Hair follicular keratinocyte (primary cell): Measurements from ENCODE around the gene AP3B2. TPM values are rescaled to one million over a fixed set of nuclear protein-coding genes. Genes with fewer than 3 reads are reported as not detected.

Source experiments
- total RNA-seq: library from RNA; depleted of rRNA; stranded (reverse); fragments of >200 nt; gene quantifications from 2 replicates; pipeline ENCODE4 v1.2.3, GENCODE V29; 2015

The AP3B2 gene, protein sequence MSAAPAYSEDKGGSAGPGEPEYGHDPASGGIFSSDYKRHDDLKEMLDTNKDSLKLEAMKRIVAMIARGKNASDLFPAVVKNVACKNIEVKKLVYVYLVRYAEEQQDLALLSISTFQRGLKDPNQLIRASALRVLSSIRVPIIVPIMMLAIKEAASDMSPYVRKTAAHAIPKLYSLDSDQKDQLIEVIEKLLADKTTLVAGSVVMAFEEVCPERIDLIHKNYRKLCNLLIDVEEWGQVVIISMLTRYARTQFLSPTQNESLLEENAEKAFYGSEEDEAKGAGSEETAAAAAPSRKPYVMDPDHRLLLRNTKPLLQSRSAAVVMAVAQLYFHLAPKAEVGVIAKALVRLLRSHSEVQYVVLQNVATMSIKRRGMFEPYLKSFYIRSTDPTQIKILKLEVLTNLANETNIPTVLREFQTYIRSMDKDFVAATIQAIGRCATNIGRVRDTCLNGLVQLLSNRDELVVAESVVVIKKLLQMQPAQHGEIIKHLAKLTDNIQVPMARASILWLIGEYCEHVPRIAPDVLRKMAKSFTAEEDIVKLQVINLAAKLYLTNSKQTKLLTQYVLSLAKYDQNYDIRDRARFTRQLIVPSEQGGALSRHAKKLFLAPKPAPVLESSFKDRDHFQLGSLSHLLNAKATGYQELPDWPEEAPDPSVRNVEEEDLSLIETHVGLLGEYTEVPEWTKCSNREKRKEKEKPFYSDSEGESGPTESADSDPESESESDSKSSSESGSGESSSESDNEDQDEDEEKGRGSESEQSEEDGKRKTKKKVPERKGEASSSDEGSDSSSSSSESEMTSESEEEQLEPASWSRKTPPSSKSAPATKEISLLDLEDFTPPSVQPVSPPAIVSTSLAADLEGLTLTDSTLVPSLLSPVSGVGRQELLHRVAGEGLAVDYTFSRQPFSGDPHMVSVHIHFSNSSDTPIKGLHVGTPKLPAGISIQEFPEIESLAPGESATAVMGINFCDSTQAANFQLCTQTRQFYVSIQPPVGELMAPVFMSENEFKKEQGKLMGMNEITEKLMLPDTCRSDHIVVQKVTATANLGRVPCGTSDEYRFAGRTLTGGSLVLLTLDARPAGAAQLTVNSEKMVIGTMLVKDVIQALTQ
- total RNA-seq, result 0.78 and 1.2 TPM in 2 replicates

DNA sequence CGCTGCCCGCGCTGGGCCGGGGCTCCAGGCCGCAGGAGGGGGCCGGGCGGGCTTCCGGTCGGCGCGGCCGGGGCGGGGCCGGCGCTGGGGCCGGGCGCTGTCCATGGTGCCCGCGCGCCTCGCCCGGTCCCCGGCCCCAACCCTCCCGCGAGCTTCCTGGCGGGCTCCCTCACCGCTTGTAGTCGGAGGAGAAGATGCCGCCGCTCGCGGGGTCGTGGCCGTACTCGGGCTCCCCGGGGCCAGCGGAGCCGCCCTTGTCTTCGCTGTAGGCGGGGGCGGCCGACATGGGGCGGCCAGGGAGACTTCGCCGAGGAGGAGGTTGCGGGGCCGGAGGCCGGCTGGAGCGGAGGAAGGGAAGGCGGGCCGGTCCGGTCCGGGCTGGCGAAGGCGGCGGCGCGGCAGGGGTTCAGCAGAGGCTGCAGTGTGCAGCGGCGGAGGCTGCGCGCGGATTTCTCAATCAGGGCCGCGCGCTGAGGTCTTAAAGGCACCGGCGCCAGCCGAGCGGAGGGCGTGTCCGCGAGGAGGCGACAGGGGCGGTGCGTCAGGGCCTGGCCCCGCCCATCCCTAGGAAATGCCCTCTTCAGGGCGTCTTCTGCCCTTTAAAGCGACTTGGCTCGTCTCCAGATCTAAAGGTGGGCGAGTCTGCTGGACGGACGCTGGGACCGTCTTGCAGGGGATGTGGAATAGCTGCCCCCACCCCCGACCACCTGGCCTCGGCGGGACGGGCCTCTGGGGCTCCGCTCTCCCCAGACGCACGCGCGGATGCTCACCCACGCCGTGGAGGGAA, at the start of gene AP3B2:
TSS of gene AP3B2 (minus strand) at position 455 of the 787 bp plus-strand sequence. CDS start at position 286, 169 bp downstream.

DNA sequence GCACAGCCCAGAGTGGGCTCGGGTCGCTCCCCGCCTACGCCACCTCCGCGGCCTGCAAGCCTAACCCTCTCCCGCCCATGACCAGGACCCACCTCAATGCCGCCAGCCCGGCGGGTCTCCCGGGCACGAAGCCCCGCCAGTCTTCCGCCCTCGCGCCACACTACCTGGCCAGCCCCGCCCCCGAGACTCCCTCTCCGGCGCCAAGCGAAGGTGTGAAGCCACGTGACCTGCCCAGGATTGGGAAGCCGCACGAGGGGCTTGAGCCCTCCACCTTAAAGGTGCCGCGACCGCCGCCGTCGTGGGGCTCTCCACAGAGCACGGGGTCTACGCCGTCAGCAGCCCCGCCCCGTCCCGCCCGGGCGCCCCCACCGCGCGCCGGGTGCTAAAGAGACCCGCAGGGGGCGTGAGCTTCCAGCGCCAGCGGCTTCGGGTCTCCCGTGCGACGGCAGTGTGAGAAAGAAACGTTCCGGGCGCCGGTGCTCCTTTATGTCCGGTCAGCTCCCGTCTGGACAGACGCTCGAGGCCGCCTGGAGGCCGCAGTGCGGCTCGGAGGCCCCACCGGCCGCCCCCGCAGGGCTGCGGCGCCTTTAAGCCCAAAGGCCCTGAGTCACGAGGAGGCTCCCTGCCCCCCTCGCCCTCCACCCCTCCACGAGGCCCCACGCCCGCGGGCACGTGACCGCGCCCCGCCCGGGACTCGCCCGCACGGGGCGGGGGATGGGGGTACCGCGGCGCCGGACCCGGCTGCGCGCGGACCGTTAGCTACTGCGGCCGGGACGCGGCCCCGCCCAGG, 62.4 kb downstream of the AP3B2 start, which contains the start of gene CPEB1:
TSS of gene CPEB1 (minus strand) at position 319 of the 790 bp plus-strand sequence. CDS start 18,904 bp downstream, outside the sequence.

Other genes with a start within 250 kb of the AP3B2 start
- 5,187 and 6,012 TPM in 2 replicates for gene RPS17, start 169.4 kb downstream of the AP3B2 start, total RNA-seq
- 0.04 TPM in 1 of 2 replicates, not detected in the other for gene CPEB1, start 62.5 kb downstream of the AP3B2 start, total RNA-seq
- gene FSD2, start 96.2 kb upstream of the AP3B2 start, total RNA-seq, result not detected in 2 replicates
- gene WHAMM, start 99.8 kb upstream of the AP3B2 start, total RNA-seq, result 5.9 and 6.6 TPM in 2 replicates
- gene HOMER2, start 242.8 kb upstream of the AP3B2 start, total RNA-seq, result 25.8 and 36.7 TPM in 2 replicates